ENCODE data around the gene CFAP99.
A peak's percentile ranks its signal among the peaks of the same experiment; 100 is the strongest.
"Not testable (repeated sequence)": the region's sequence is repeated elsewhere in the genome, so short reads cannot be mapped to it uniquely, and the experiment has no call there.

The CFAP99 gene

GRCh38 chr4:2418650-2419571 is at the start of gene CFAP99:
TSS of gene CFAP99 (plus strand) at chr4:2418955.
- peak; percentile 99 for DNase-seq
- Mint-ChIP-seq H3K27me3 (peaks cover 92% of the 10 kb centered on the region), H3K4me3 (peak within 1 kb of the TSS; percentile 85), H3K4me1 (peaks cover 45% of the 10 kb centered on the region), H3K27ac (no peak within 1 kb of the TSS), H3K36me3 (peaks cover 7% of the 10 kb centered on the region), H3K9me3 (no peaks in the 10 kb centered on the region)
- CTCF ChIA-PET: interaction anchor here (0.6 to 1.7 kb wide), 5 partner anchors 16 to 26 kb away, joined by 3 to 6 read pairs (median 3); no protein-coding TSS in a partner anchor

- no peak overlapping the region for H3K27ac Mint-ChIP-seq
Measured at GRCh38 chr4:2370597-2371320, 48.0 kb upstream of the CFAP99 start.

GRCh38 chr4:2371765-2372487 is 46.8 kb upstream of the CFAP99 start:
- H3K27ac Mint-ChIP-seq: no peak overlapping the region
- no peaks in the 10 kb centered on the region for H3K4me1 Mint-ChIP-seq
- CTCF ChIA-PET: no interaction called here
- H3K9me3 Mint-ChIP-seq: peaks cover 13% of the 10 kb centered on the region
- peaks cover 31% of the 10 kb centered on the region for H3K27me3 Mint-ChIP-seq
- DNase-seq: no peak
- H3K4me3 Mint-ChIP-seq: no peak overlapping the region
- no peaks in the 10 kb centered on the region for H3K36me3 Mint-ChIP-seq

More at GRCh38 chr4:2370597-2371320, 48.0 kb upstream of the CFAP99 start:
- CTCF ChIA-PET: no interaction called here
- Mint-ChIP-seq H3K4me1 (no peaks in the 10 kb centered on the region), H3K27me3 (peaks cover 39% of the 10 kb centered on the region), H3K36me3 (no peaks in the 10 kb centered on the region), H3K9me3 (peaks cover 13% of the 10 kb centered on the region), H3K4me3 (no peak overlapping the region)
- DNase-seq: no peak

GRCh38 chr4:2372488-2373030 is 46.2 kb upstream of the CFAP99 start:
- CTCF ChIA-PET: no interaction called here
- Mint-ChIP-seq H3K27ac (no peak overlapping the region), H3K4me3 (no peak overlapping the region), H3K36me3 (no peaks in the 10 kb centered on the region), H3K4me1 (no peaks in the 10 kb centered on the region), H3K27me3 (peaks cover 28% of the 10 kb centered on the region), H3K9me3 (peaks cover 13% of the 10 kb centered on the region)
- DNase-seq: no peak

GRCh38 chr4:2373532-2373931 is 45.2 kb upstream of the CFAP99 start:
- Mint-ChIP-seq H3K27me3 (peaks cover 30% of the 10 kb centered on the region), H3K36me3 (no peaks in the 10 kb centered on the region), H3K4me1 (no peaks in the 10 kb centered on the region), H3K9me3 (peaks cover 13% of the 10 kb centered on the region), H3K27ac (no peak overlapping the region), H3K4me3 (no peak overlapping the region)
- CTCF ChIA-PET: interaction anchor here (1.4 kb wide), 1 partner anchor 153 kb away, joined by 3 read pairs; no protein-coding TSS in a partner anchor
- no peak for DNase-seq

GRCh38 chr4:2375427-2375826 is 43.3 kb upstream of the CFAP99 start:
- Mint-ChIP-seq H3K9me3 (peaks cover 6% of the 10 kb centered on the region), H3K36me3 (no peaks in the 10 kb centered on the region), H3K4me1 (no peaks in the 10 kb centered on the region), H3K4me3 (no peak overlapping the region), H3K27ac (no peak overlapping the region), H3K27me3 (peaks cover 31% of the 10 kb centered on the region)
- CTCF ChIA-PET: no interaction called here
- DNase-seq: no peak

GRCh38 chr4:2377241-2377640 is 41.5 kb upstream of the CFAP99 start:
- Mint-ChIP-seq H3K27me3 (peaks cover 31% of the 10 kb centered on the region), H3K4me1 (no peaks in the 10 kb centered on the region), H3K36me3 (no peaks in the 10 kb centered on the region), H3K27ac (no peak overlapping the region), H3K9me3 (peaks cover 10% of the 10 kb centered on the region), H3K4me3 (no peak overlapping the region)
- DNase-seq: no peak
- CTCF ChIA-PET: no interaction called here

GRCh38 chr4:2378401-2378800 is 40.4 kb upstream of the CFAP99 start:
- Mint-ChIP-seq H3K4me3 (no peak overlapping the region), H3K9me3 (peaks cover 10% of the 10 kb centered on the region), H3K4me1 (no peaks in the 10 kb centered on the region), H3K27ac (no peak overlapping the region), H3K27me3 (peaks cover 25% of the 10 kb centered on the region), H3K36me3 (no peaks in the 10 kb centered on the region)
- DNase-seq: no peak
- CTCF ChIA-PET: interaction anchor here (1.2 kb wide), 1 partner anchor 64 kb away, joined by 3 read pairs; no protein-coding TSS in a partner anchor

- Mint-ChIP-seq H3K27me3 (peaks cover 29% of the 10 kb centered on the region), H3K27ac (no peak overlapping the region), H3K4me3 (no peak overlapping the region), H3K9me3 (peaks cover 6% of the 10 kb centered on the region), H3K4me1 (no peaks in the 10 kb centered on the region), H3K36me3 (no peaks in the 10 kb centered on the region)
- CTCF ChIA-PET: interaction anchor here (1.2 kb wide), 1 partner anchor 63 kb away, joined by 3 read pairs; no protein-coding TSS in a partner anchor
- no peak for DNase-seq
Measured at GRCh38 chr4:2378898-2379297, 39.9 kb upstream of the CFAP99 start.

GRCh38 chr4:2380589-2380988 is 38.2 kb upstream of the CFAP99 start:
- H3K9me3 Mint-ChIP-seq, DNase-seq, H3K27ac Mint-ChIP-seq, CTCF ChIA-PET, H3K4me1 Mint-ChIP-seq, H3K4me3 Mint-ChIP-seq, H3K36me3 Mint-ChIP-seq: not testable (repeated sequence)
- H3K27me3 Mint-ChIP-seq: peaks cover 30% of the 10 kb centered on the region

- H3K27ac Mint-ChIP-seq, H3K36me3 Mint-ChIP-seq: not testable (repeated sequence)
Measured at GRCh38 chr4:2382769-2383202, 36.0 kb upstream of the CFAP99 start.

GRCh38 chr4:2383220-2383631 is 35.5 kb upstream of the CFAP99 start:
- H3K9me3 Mint-ChIP-seq, DNase-seq, CTCF ChIA-PET, H3K27ac Mint-ChIP-seq, H3K4me1 Mint-ChIP-seq, H3K36me3 Mint-ChIP-seq, H3K4me3 Mint-ChIP-seq: not testable (repeated sequence)
- peaks cover 32% of the 10 kb centered on the region for H3K27me3 Mint-ChIP-seq

More at GRCh38 chr4:2382769-2383202, 36.0 kb upstream of the CFAP99 start:
- peaks cover 32% of the 10 kb centered on the region for H3K27me3 Mint-ChIP-seq
- H3K9me3 Mint-ChIP-seq, CTCF ChIA-PET, H3K4me3 Mint-ChIP-seq, DNase-seq, H3K4me1 Mint-ChIP-seq: not testable (repeated sequence)

- CTCF ChIA-PET: interaction anchor here (1.1 kb wide), 1 partner anchor 29 kb away, joined by 3 read pairs; no protein-coding TSS in a partner anchor
- DNase-seq: no peak
- H3K27ac Mint-ChIP-seq: no peak overlapping the region
- no peaks in the 10 kb centered on the region for H3K36me3 Mint-ChIP-seq
- H3K27me3 Mint-ChIP-seq: peaks cover 33% of the 10 kb centered on the region
- H3K9me3 Mint-ChIP-seq: peaks cover 4% of the 10 kb centered on the region
- H3K4me1 Mint-ChIP-seq: no peaks in the 10 kb centered on the region
- H3K4me3 Mint-ChIP-seq: no peak overlapping the region
Measured at GRCh38 chr4:2383760-2384159, 35.0 kb upstream of the CFAP99 start.

- CTCF ChIA-PET: interaction anchor here (1.1 kb wide), 1 partner anchor 28 kb away, joined by 3 read pairs; no protein-coding TSS in a partner anchor
- Mint-ChIP-seq H3K27ac (no peak overlapping the region), H3K9me3 (peaks cover 4% of the 10 kb centered on the region), H3K36me3 (no peaks in the 10 kb centered on the region), H3K4me3 (no peak overlapping the region), H3K4me1 (no peaks in the 10 kb centered on the region), H3K27me3 (peaks cover 35% of the 10 kb centered on the region)
- DNase-seq: no peak
Measured at GRCh38 chr4:2384245-2384644, 34.5 kb upstream of the CFAP99 start.
